Body of pancreas (tissue), 4 donors: Measurements from ENCODE around the gene MRGPRE. TPM values are rescaled to one million over a fixed set of nuclear protein-coding genes. Genes with fewer than 3 reads are reported as not detected.
"Not testable (repeated sequence)": the region's sequence is repeated elsewhere in the genome, so short reads cannot be mapped to it uniquely, and the experiment has no call there.

Experiments
- ATAC-seq: fragments of 150-250 bp; one replicate; pipeline ENCODE4 v1.9.1; 2016
- DNase-seq, 4 donors: peaks; one replicate each; pipeline ENCODE4 v3.0.0-alpha.2; 2019
- H3K27ac ChIP-seq, 4 donors: fragments of 200-600 bp; sonication (generic); 1 replicate in 3 of 4; 2 replicates in 1 of 4; pipeline versions ENCODE4 v1.5.1 to v1.6.1; 2016 to 2019; ENCODE audit warnings: mild to moderate bottlenecking in 1 of 4, mixed read lengths in 1 of 4, moderate library complexity in 1 of 4
- H3K27me3 ChIP-seq, 2 donors: fragments of 200-600 bp; sonication (generic); one replicate each; pipeline ENCODE4 v1.6.0; 2016; ENCODE audit warnings: mild to moderate bottlenecking in 1 of 2
- H3K36me3 ChIP-seq, 2 donors: fragments of 200-600 bp; sonication (generic); replicated peaks in 1 of 2; 2 replicates each; pipeline ENCODE4 v1.5.1; 2016; ENCODE audit warnings: low read depth in 2 of 2; ENCODE audit not compliant: insufficient read depth in 1 of 2
- H3K4me1 ChIP-seq: fragments of 200-600 bp; sonication (generic); one replicate; pipeline ENCODE4 v1.6.0; 2016
- H3K4me3 ChIP-seq, 2 donors: fragments of 200-600 bp; sonication (generic); 1 replicate in 1 of 2; 2 replicates in 1 of 2; pipeline ENCODE4 v1.5.1; 2016 to 2019
- H3K9me3 ChIP-seq, 3 donors: fragments of 200-600 bp; sonication (generic); 1 replicate in 2 of 3; 2 replicates in 1 of 3; pipeline ENCODE4 v1.5.1; 2016
- CTCF ChIP-seq, 7 experiments: fragments of 450-650 bp in 4 of 7; fragments of 200-600 bp in 3 of 7; sonication (generic) in 3 of 7; IDR thresholded peaks; one replicate each; pipeline ENCODE4 v1.5.1; 2016 to 2019; ENCODE audit warnings: antibody characterized with exemption in 7 of 7
- POLR2A ChIP-seq, 3 donors: fragments of 450-650 bp; IDR thresholded peaks; one replicate each; pipeline ENCODE4 v1.6.1; 2016; ENCODE audit warnings: antibody characterized with exemption in 3 of 3, mild to moderate bottlenecking in 2 of 3
- WGBS, 2 donors: methylation state at CpG; one replicate each; pipeline ENCODE4 v1.1.5; 2017; 5-methylcytosine and 5-hydroxymethylcytosine counted together
- intact Hi-C: fragments of 100-400 bp; cut with DNase I; formaldehyde crosslinking; loops from one replicate; pipeline ENCODE4 v1.15.1; 2023
- total RNA-seq, 2 donors: library from RNA; depleted of rRNA; stranded (reverse); fragments of >200 nt; gene quantifications; one replicate each; pipeline ENCODE4 v1.1.0, GENCODE V29; 2016

MRGPRE gene
- total RNA-seq = not detected

- DNase-seq = peak in 2 of 4 donors; percentile 18 to 40
- H3K4me1 ChIP-seq = no peaks in the 10 kb centered on the region
- no peaks in the 10 kb centered on the region for H3K9me3 ChIP-seq
- TF ChIP-seq POLR2A (IDR thresholded peaks at IDR 0.05) = no peak
- no peak for TF ChIP-seq CTCF (IDR thresholded peaks at IDR 0.05)
- ATAC-seq = peak; percentile 27
- no peaks in the 10 kb centered on the region for H3K36me3 ChIP-seq
- intact Hi-C loops = no loop called here
- WGBS, 2 donors = 42 to 48% methylated on average over 19 to 38 of the region's 39 CpGs
- H3K27ac ChIP-seq = no peak within 1 kb of the TSS
- no peaks in the 10 kb centered on the region for H3K27me3 ChIP-seq
- H3K4me3 ChIP-seq = no peak within 1 kb of the TSS
Measured at GRCh38 chr11:3231851-3232744, at the start of gene MRGPRE. Gene MRGPRE, minus strand, starts transcription at chr11:3232417. Its CDS starts 3,618 bp downstream, at chr11:3228799.

- H3K9me3 ChIP-seq, intact Hi-C loops, H3K4me1 ChIP-seq, H3K4me3 ChIP-seq, H3K27me3 ChIP-seq, DNase-seq, H3K27ac ChIP-seq, H3K36me3 ChIP-seq: not testable (repeated sequence)
- ATAC-seq = peak; percentile 43
- 54 to 100% methylated on average over 1 to 2 of the region's 10 CpGs for WGBS, 2 donors
Measured at GRCh38 chr11:3281146-3281545, 48.9 kb upstream of the MRGPRE start.

- H3K27me3 ChIP-seq, H3K9me3 ChIP-seq, DNase-seq, H3K4me1 ChIP-seq, H3K27ac ChIP-seq, H3K36me3 ChIP-seq, H3K4me3 ChIP-seq, intact Hi-C loops: not testable (repeated sequence)
- ATAC-seq = peak; percentile 85
- WGBS, 2 donors = no CpG with 5 or more reads among the region's 10 CpGs
Measured at GRCh38 chr11:3280662-3281061, 48.4 kb upstream of the MRGPRE start.

- intact Hi-C loops, H3K4me1 ChIP-seq, H3K36me3 ChIP-seq, H3K9me3 ChIP-seq, H3K27ac ChIP-seq, DNase-seq, H3K27me3 ChIP-seq, H3K4me3 ChIP-seq: not testable (repeated sequence)
- ATAC-seq = peak; percentile 57
- WGBS, 2 donors = no CpG with 5 or more reads among the region's 4 CpGs
Measured at GRCh38 chr11:3278922-3279321, 46.7 kb upstream of the MRGPRE start.

- H3K27ac ChIP-seq, intact Hi-C loops, H3K36me3 ChIP-seq, ATAC-seq, H3K9me3 ChIP-seq, H3K4me1 ChIP-seq, H3K27me3 ChIP-seq, DNase-seq, H3K4me3 ChIP-seq: not testable (repeated sequence)
- 71% methylated on average over 2 of the region's 8 CpGs; no CpG with 5 or more reads in 1 of the 2 donors for WGBS, 2 donors
Measured at GRCh38 chr11:3273629-3274028, 41.4 kb upstream of the MRGPRE start.

GRCh38 chr11:3262548-3262947 is 30.3 kb upstream of the MRGPRE start:
- ATAC-seq, H3K27me3 ChIP-seq, H3K9me3 ChIP-seq, H3K36me3 ChIP-seq, H3K27ac ChIP-seq, H3K4me3 ChIP-seq, intact Hi-C loops, H3K4me1 ChIP-seq, DNase-seq: not testable (repeated sequence)
- WGBS, 2 donors = 29 to 30% methylated on average over 5 to 6 of the region's 7 CpGs

- H3K27ac ChIP-seq, H3K36me3 ChIP-seq, intact Hi-C loops, H3K4me1 ChIP-seq, DNase-seq, H3K4me3 ChIP-seq, H3K9me3 ChIP-seq, ATAC-seq, H3K27me3 ChIP-seq: not testable (repeated sequence)
- WGBS, 2 donors = 47 to 69% methylated on average over 4 to 6 of the region's 8 CpGs
Measured at GRCh38 chr11:3261831-3262230, 29.6 kb upstream of the MRGPRE start.

- H3K27ac ChIP-seq, H3K36me3 ChIP-seq, intact Hi-C loops, DNase-seq, H3K27me3 ChIP-seq, ATAC-seq, H3K4me1 ChIP-seq, H3K4me3 ChIP-seq, H3K9me3 ChIP-seq: not testable (repeated sequence)
- WGBS, 2 donors = 60 to 85% methylated on average over 1 of the region's 1 CpG
Measured at GRCh38 chr11:3257509-3257908, 25.3 kb upstream of the MRGPRE start.

- H3K9me3 ChIP-seq, H3K4me3 ChIP-seq, H3K27me3 ChIP-seq, intact Hi-C loops, H3K36me3 ChIP-seq, ATAC-seq, H3K27ac ChIP-seq, H3K4me1 ChIP-seq, DNase-seq: not testable (repeated sequence)
- WGBS, 2 donors = no CpG with 5 or more reads among the region's 12 CpGs
Measured at GRCh38 chr11:3255241-3255640, 23.0 kb upstream of the MRGPRE start.

- H3K27me3 ChIP-seq, DNase-seq, H3K9me3 ChIP-seq, H3K4me3 ChIP-seq, H3K36me3 ChIP-seq, H3K4me1 ChIP-seq, ATAC-seq, intact Hi-C loops, H3K27ac ChIP-seq: not testable (repeated sequence)
- WGBS, 2 donors = no CpG with 5 or more reads among the region's 14 CpGs
Measured at GRCh38 chr11:3254773-3255172, 22.6 kb upstream of the MRGPRE start.
